GM12878 (cell line): Measurements from ENCODE around the gene POU2AF1. TPM values are rescaled to one million over a fixed set of nuclear protein-coding genes. Genes with fewer than 3 reads are reported as not detected.
A peak's percentile ranks its signal among the peaks of the same experiment; 100 is the strongest.

Source experiments
- ASH2L ChIP-seq: fragments of 300-600, 200-600 bp; sonication (generic); IDR thresholded peaks from 2 replicates; pipeline ENCODE4 v1.6.1; 2017; ENCODE audit warnings: low read depth, mild to moderate bottlenecking, borderline replicate concordance
- BACH1 ChIP-seq: fragments of 450-650 bp; IDR thresholded peaks from 2 replicates; pipeline ENCODE4 v1.6.1; 2017; ENCODE audit warnings: mild to moderate bottlenecking, borderline replicate concordance
- EP300 ChIP-seq, 2 experiments: fragments of 150-350 bp in 1 of 2; IDR thresholded peaks; 2 replicates each; pipeline ENCODE4 v1.6.1; 2011 to 2012; ENCODE audit warnings: low read depth in 2 of 2, low read length in 2 of 2, borderline replicate concordance in 1 of 2, improper control_type of control experiment in 1 of 2, inconsistent platforms in 1 of 2; ENCODE audit not compliant: control insufficient read depth in 1 of 2
- ETV6 ChIP-seq, 2 experiments: fragments of 450-650 bp in 1 of 2; IDR thresholded peaks in 1 of 2; conservative IDR thresholded peaks in 1 of 2; 2 replicates each; pipeline ENCODE4 v1.6.1; 2014; ENCODE audit warnings: antibody characterized with exemption in 1 of 2, borderline replicate concordance in 1 of 2, low read depth in 1 of 2, mild to moderate bottlenecking in 1 of 2, moderate library complexity in 1 of 2
- FOS ChIP-seq: IDR thresholded peaks from 3 replicates; pipeline ENCODE4 v1.6.1; 2011; ENCODE audit warnings: borderline replicate concordance; ENCODE audit not compliant: insufficient read length; ENCODE audit errors: extremely low read depth
- JUNB ChIP-seq: IDR thresholded peaks from 2 replicates; pipeline ENCODE4 v1.6.1; 2016; ENCODE audit warnings: antibody characterized with exemption, mild to moderate bottlenecking
- MXI1 ChIP-seq: fragments of 150-350 bp; IDR thresholded peaks from 2 replicates; pipeline ENCODE4 v1.6.1; 2011; ENCODE audit warnings: low read depth, mild to moderate bottlenecking, inconsistent platforms, low read length, improper control_type of control experiment
- MYB ChIP-seq: fragments of 150-350 bp; IDR thresholded peaks from 2 replicates; pipeline ENCODE4 v1.6.1; 2014; ENCODE audit warnings: mild to moderate bottlenecking, low read depth, low read length, borderline replicate concordance
- NR2C1 ChIP-seq: fragments of 450-650 bp; IDR thresholded peaks from 2 replicates; pipeline ENCODE4 v1.6.1; 2017; ENCODE audit warnings: antibody characterized with exemption, mild to moderate bottlenecking, moderate library complexity
- NR2C2 ChIP-seq: IDR thresholded peaks from 2 replicates; pipeline ENCODE4 v1.6.1; 2011; ENCODE audit warnings: borderline replicate concordance, low read depth; ENCODE audit not compliant: control insufficient read depth, insufficient read length
- POLR2AphosphoS2 ChIP-seq: IDR thresholded peaks from 2 replicates; pipeline ENCODE4 v1.6.1; 2011; ENCODE audit warnings: low read depth, mild to moderate bottlenecking, low read length, improper control_type of control experiment, moderate library complexity
- RFX5 ChIP-seq: IDR thresholded peaks from 2 replicates; pipeline ENCODE4 v1.6.1; 2011; ENCODE audit warnings: low read depth, low read length, improper control_type of control experiment
- SIX5 ChIP-seq: IDR thresholded peaks from 2 replicates; pipeline ENCODE4 v1.6.1; 2011; ENCODE audit warnings: mild to moderate bottlenecking, low read depth, low read length, moderate library complexity; ENCODE audit not compliant: severe bottlenecking
- STAT1 ChIP-seq: fragments of 450-650 bp; conservative IDR thresholded peaks from 2 replicates; pipeline ENCODE4 v1.6.1; 2014; ENCODE audit warnings: antibody characterized with exemption, mild to moderate bottlenecking
- TCF3 ChIP-seq: IDR thresholded peaks from 2 replicates; pipeline ENCODE4 v1.6.1; 2012; ENCODE audit warnings: low read depth, mild to moderate bottlenecking, low read length, borderline replicate concordance; ENCODE audit not compliant: insufficient read depth
- ZBED1 ChIP-seq: IDR thresholded peaks from 2 replicates; pipeline ENCODE4 v1.6.1; 2016; ENCODE audit warnings: borderline replicate concordance
- ZNF217 ChIP-seq: fragments of 450-650 bp; IDR thresholded peaks from 2 replicates; pipeline ENCODE4 v1.6.1; 2017; ENCODE audit warnings: antibody characterized with exemption, mild to moderate bottlenecking
- ZNF24 ChIP-seq: fragments of 450-650 bp; IDR thresholded peaks from 2 replicates; pipeline ENCODE4 v1.6.1; 2017; ENCODE audit warnings: antibody characterized with exemption, mild to moderate bottlenecking
- polyA plus RNA-seq, 11 experiments: library from polyadenylated mRNA; depleted of rRNA in 4 of 11; unstranded in 6 of 11; stranded (reverse) in 5 of 11; fragments of >200 nt; fragmentation: Nextera tagmentation in 4 of 11; fragmentation: Illumina TruSeq in 1 of 11; extraction: Ambion mirVana in 4 of 11; extraction: Trizol in 1 of 11; gene quantifications; 1 replicate in 1 of 11; 2 replicates in 10 of 11; pipeline versions ENCODE4 v1.2.1 to v1.2.3, GENCODE V29; 2011 to 2016; ENCODE audit warnings: inconsistent platforms in 2 of 11, missing spikeins in 2 of 11, low read depth in 1 of 11
- total RNA-seq, 4 experiments: library from RNA; depleted of rRNA in 3 of 4; stranded (reverse); fragments of >200 nt in 3 of 4; fragmentation: Illumina TruSeq in 1 of 4; extraction: Trizol in 1 of 4; gene quantifications; 2 replicates each; pipeline versions ENCODE4 v1.2.1 to v1.2.3, GENCODE V29; 2013 to 2021
- TF ChIP-seq, protein P1 (sequence below): fragments of 450-650 bp; IDR thresholded peaks from 2 replicates; pipeline ENCODE4 v1.6.1; 2017; ENCODE audit warnings: low read depth, mild to moderate bottlenecking, moderate library complexity
- TF ChIP-seq, protein P2 (sequence below): IDR thresholded peaks from 2 replicates; pipeline ENCODE4 v1.6.1; 2011; ENCODE audit warnings: low read depth, low read length, improper control_type of control experiment, borderline replicate concordance
- TF ChIP-seq, protein P3 (sequence below): IDR thresholded peaks from 2 replicates; pipeline ENCODE4 v1.6.1; 2011; ENCODE audit warnings: borderline replicate concordance, low read depth, mild to moderate bottlenecking, moderate library complexity, low read length; ENCODE audit not compliant: insufficient read depth, poor library complexity, severe bottlenecking

POU2AF1 gene
- total and polyA plus RNA-seq, 10 of the 15 experiments (the other 5 are each of a cell fraction or from before 2014, with no cell fraction given), result 13.1 to 169 (median 75.5) TPM

DNA sequence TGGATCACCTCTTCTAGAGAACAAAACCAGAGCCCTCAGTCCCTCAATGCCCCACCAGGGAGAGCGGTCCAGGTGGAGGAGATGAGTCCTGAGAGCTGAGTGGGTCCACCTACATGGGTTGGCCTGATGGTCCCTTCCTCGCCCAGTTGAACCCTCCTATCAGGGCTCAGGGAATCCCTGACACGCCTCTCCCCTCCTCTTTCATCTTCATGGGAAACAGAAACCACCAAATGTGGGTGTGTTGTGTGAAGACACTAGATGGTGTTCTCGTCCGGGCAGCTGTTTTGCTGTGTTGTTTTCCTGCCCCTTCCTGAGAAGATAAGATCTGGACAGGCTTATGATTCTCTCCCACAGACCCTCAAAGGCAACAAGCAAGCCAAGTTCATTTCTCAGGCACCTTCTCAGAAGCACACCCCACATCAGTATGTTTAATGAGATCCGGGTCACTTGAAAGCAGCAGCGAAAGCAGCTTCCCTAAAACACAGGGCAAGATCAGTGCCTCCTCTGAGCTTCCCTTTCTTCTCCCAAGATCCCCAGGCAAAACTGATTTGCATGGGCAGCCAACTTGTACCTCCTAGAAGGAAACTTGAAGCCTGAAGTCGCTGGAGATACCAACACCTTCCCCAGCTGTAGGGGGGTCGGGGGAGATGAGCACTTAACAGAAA lies 35.3 kb upstream of the POU2AF1 start (continued):
- TF ChIP-seq ETV6 (conservative IDR thresholded peaks at IDR 0.05 in 1 of 2, IDR thresholded peaks at IDR 0.05 in 1 of 2; ENCODE audit: borderline replicate concordance in 1 of 2, low read depth in 1 of 2), result no peak
- TF ChIP-seq BACH1, result no peak
- no peak for TF ChIP-seq ZNF217
- TF ChIP-seq, protein P1, sequence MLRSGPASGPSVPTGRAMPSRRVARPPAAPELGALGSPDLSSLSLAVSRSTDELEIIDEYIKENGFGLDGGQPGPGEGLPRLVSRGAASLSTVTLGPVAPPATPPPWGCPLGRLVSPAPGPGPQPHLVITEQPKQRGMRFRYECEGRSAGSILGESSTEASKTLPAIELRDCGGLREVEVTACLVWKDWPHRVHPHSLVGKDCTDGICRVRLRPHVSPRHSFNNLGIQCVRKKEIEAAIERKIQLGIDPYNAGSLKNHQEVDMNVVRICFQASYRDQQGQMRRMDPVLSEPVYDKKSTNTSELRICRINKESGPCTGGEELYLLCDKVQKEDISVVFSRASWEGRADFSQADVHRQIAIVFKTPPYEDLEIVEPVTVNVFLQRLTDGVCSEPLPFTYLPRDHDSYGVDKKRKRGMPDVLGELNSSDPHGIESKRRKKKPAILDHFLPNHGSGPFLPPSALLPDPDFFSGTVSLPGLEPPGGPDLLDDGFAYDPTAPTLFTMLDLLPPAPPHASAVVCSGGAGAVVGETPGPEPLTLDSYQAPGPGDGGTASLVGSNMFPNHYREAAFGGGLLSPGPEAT, result peak; percentile 76; the same call in 1 of the 2 replicates
- TF ChIP-seq MXI1, result no peak
- TF ChIP-seq JUNB, result no peak
- TF ChIP-seq, protein P2, sequence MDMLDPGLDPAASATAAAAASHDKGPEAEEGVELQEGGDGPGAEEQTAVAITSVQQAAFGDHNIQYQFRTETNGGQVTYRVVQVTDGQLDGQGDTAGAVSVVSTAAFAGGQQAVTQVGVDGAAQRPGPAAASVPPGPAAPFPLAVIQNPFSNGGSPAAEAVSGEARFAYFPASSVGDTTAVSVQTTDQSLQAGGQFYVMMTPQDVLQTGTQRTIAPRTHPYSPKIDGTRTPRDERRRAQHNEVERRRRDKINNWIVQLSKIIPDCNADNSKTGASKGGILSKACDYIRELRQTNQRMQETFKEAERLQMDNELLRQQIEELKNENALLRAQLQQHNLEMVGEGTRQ, result no peak
- TF ChIP-seq ZNF24, result no peak
- TF ChIP-seq, protein P3, sequence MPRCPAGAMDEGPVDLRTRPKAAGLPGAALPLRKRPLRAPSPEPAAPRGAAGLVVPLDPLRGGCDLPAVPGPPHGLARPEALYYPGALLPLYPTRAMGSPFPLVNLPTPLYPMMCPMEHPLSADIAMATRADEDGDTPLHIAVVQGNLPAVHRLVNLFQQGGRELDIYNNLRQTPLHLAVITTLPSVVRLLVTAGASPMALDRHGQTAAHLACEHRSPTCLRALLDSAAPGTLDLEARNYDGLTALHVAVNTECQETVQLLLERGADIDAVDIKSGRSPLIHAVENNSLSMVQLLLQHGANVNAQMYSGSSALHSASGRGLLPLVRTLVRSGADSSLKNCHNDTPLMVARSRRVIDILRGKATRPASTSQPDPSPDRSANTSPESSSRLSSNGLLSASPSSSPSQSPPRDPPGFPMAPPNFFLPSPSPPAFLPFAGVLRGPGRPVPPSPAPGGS, result peak; percentile 63
- TF ChIP-seq RFX5, result no peak
- TF ChIP-seq EP300 (IDR thresholded peaks at IDR 0.05; ENCODE audit: borderline replicate concordance in 1 of 2, control insufficient read depth in 1 of 2, low read depth in 2 of 2, low read length in 2 of 2), result no peak
- TF ChIP-seq FOS, result no peak
- no peak for TF ChIP-seq NR2C1
- TF ChIP-seq NR2C2, result no peak
- TF ChIP-seq MYB, result no peak
- peak; percentile 68; the same call in 1 of the 2 replicates for TF ChIP-seq POLR2AphosphoS2
- TF ChIP-seq ZBED1, result no peak; the same call in 1 of the 2 replicates
- no peak for TF ChIP-seq SIX5
- peak; percentile 52; the same call in 1 of the 2 replicates for TF ChIP-seq TCF3
- no peak for TF ChIP-seq STAT1
- no peak for TF ChIP-seq ASH2L
